Left ventricle myocardium superior (tissue), 1 donor: ENCODE results near the gene CNNM3. TPM values are rescaled to one million over a fixed set of nuclear protein-coding genes. Genes with fewer than 3 reads are reported as not detected.

ENCODE experiments used
- ATAC-seq: fragments of 200-7000 bp; cut with Tn5 transposase; one replicate; pipeline ENCODE4 v1.9.1; 2020; ENCODE audit warnings: mild to moderate bottlenecking, moderate library complexity
- DNase-seq: peaks from one replicate; pipeline ENCODE4 v3.0.0-alpha.2; 2020
- intact Hi-C: fragments of 100-400 bp; cut with micrococcal nuclease; formaldehyde crosslinking; loops from one replicate; pipeline ENCODE4 v1.11.0; 2022
- total RNA-seq: library from RNA; stranded (reverse); fragmentation: NEBNext Ultra II Directional; extraction: Animal tissue kit (Norgen Biotek cat#: 25700); gene quantifications from one replicate; pipeline ENCODE4 v1.2.1, GENCODE V29; 2021
- donor health status: DM: no; HTN: yes; CAD: no; lungs with severe emphysema.

CNNM3 gene
- total RNA-seq, 1 donor from 2014 or later: 16.8 TPM

DNA sequence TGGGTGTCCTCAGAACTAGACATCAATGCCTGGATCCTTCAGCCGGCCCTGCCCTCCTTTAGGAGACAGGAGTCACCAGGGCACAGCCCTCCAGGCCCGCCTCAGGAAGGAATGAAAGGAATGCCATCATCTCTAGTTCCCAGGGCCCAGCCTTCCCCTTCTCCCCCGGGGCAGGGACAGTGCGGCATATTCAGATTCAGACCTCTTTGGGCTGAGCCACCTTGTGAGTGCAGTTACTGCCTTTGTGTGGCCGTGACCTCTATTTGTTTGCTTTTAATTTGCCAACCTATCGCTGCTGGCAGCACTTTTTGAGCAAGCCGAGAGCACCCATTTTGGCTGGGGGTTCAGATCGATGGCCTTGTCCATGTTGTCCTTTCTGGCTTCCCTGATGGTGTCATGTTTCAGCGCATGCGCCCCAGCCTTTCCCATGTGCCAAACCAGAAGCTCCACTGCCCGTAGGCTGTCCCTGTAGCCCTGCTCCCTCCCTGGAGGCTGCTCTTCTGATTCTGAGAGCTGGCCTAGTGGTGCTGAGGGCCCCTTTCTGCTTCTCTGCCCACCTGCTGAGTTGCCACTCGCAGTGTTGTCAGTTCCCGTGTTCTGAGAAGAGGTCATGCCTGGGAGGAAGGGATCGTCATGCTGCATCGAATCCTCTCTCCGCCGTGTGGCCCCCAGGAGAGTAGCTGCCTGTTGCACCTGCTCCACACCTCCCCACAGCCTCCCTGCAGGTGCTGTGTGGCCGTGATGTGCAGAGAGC lies 16.9 kb downstream of the CNNM3 start:
- ATAC-seq: peak; percentile 84
- peak; percentile 81 for DNase-seq

GRCh38 chr2:96835830-96836229 lies 19.8 kb downstream of the CNNM3 start:
- intact Hi-C loops: no loop called here
- ATAC-seq (no peak), DNase-seq (no peak)

More for the DNA sequence above, 16.9 kb downstream of the CNNM3 start:
- intact Hi-C loops: no loop called here

- no peak for ATAC-seq
- no peak for DNase-seq
- intact Hi-C loops: no loop called here
Measured at GRCh38 chr2:96837575-96837974, 21.5 kb downstream of the CNNM3 start.

GRCh38 chr2:96838345-96839292 lies 22.6 kb downstream of the CNNM3 start:
- ATAC-seq: no peak
- intact Hi-C loops: no loop called here
- DNase-seq: no peak

- intact Hi-C loops: no loop called here
- ATAC-seq (no peak), DNase-seq (peak; percentile 74)
Measured at GRCh38 chr2:96839293-96839874, 23.3 kb downstream of the CNNM3 start.

GRCh38 chr2:96839875-96840850 lies 24.1 kb downstream of the CNNM3 start:
- no peak for DNase-seq
- no peak for ATAC-seq
- intact Hi-C loops: no loop called here

DNA sequence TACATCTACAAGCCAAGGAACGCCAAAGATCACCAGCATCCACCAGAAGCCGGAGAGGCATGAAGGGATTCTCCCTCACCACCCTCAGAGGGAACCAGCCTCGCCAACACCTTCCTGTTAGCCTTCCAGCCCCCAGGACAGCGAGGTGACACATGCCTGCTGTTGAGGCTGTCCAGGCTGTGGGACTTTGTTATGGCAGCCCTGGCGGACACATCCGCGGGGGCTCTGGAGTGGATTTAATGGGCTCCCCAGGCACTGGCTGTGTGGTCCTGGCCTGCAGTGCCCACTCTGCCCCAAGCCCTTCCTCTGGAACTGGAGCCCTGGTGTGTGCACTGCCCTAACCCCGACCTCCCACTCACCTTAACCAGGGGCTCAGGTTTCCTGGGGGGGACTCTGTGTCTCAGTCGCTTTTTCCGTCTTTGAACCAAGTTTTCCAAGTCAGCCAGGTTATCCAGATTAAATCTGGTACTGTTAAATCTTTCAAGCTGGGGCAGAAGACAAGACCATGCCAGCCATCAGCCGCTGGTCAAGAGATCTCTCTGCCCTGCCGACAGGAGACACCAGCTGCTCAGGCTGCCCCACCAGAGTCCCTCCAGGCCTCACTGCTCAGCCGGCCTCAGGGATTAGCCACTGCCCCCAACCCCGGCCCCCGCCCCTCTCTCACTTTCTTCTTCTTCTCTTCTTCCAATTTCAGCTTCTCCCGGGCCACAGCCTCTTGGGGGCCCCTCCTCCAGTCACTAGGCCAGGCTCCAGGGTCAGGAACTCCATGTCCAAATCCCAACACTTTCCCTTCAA lies 25.8 kb downstream of the CNNM3 start:
- peak; percentile 25 for ATAC-seq
- DNase-seq: no peak

DNA sequence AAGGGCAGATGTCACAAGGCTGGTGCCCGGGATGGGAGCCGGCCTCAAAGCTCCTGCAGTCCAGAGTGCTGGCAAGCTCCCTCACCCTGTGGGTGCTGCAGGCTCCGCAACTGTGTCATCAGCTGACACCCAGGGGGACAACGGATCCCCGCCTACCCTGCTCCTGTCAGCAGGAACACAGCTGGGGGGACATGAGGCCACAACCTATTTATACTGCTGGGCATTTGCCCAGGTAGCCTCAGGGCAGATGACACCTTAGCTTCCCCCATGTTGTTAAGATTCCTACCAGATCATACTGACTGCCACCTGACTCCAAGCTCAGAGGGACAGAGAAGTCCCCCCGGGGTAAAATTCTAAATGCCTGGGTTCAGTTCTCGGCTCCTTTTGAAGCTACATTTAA lies 26.5 kb downstream of the CNNM3 start:
- DNase-seq (peak; percentile 83), ATAC-seq (peak; percentile 88)
- intact Hi-C loops: no loop called here

More for the DNA sequence above, 25.8 kb downstream of the CNNM3 start:
- intact Hi-C loops: no loop called here

- peak; percentile 67 for ATAC-seq
- no peak for DNase-seq
- intact Hi-C loops: no loop called here
Measured at GRCh38 chr2:96843538-96844268, 27.6 kb downstream of the CNNM3 start, which contains the start of gene ANKRD23. TSS of gene ANKRD23 (minus strand) at chr2:96844021. CDS start at chr2:96843992, 29 bp downstream.

DNA sequence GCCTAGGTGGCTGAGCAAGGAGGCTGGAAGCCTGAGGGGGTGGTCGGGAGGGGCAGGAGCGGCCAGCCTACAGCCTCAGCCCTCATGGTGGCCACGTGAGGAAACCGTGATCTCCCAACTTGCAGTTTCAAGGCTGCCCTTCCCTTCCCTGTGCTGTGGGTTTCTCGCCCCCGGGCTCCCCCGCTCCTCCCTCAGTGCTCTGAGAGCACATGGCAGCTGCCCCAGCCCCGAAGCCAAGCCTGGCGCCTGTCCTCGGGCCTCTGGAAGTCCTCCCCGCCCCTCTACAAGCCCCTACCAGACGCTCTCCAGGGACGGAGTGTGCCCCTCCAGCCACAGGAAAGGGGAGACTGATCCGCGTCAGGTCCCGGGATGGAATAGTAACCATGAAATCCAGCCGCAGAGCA lies 28.3 kb downstream of the CNNM3 start:
- DNase-seq (no peak), ATAC-seq (no peak)
- intact Hi-C loops: no loop called here

DNA sequence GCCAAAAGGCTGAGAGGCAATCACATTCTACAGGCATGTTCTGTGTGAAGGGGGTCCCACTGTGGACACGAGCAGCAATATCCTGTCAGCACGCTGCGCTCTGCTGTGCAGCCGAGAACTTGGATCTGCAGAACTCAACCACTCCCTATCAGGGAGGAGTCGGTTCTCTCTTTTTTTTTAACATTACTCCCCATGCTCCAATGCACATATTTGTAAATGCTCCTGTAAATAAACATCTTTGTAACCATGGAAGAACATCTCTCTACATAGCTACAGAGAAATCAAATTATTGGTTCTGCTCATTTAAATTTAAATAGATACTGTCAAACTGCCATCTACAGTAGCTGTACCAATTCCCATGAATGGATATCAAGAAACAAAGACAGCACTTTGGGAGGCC lies 30.8 kb downstream of the CNNM3 start:
- intact Hi-C loops: no loop called here
- ATAC-seq (no peak), DNase-seq (no peak)

DNA sequence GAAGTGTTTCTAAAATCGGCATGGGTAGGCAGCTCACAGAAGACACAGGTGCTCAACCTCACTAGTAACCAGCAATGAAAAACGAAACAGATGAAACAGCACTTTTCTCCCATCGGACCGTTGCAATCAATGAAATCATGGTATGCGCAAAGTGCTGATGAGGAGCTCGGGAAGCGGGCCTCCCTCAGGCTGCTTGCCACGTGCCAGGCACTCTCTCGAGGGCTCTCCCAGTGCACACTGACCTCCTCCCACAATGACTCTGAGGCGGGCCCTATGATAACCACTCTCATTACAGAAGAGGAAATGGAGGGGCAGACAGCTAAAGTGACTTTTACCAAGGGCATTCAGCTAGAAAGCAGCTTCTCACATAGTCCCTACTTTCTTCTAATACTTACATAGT lies 31.5 kb downstream of the CNNM3 start:
- no peak for DNase-seq
- intact Hi-C loops: no loop called here
- no peak for ATAC-seq

GRCh38 chr2:96848264-96848663 lies 32.2 kb downstream of the CNNM3 start:
- intact Hi-C loops: no loop called here
- ATAC-seq (peak; percentile 11), DNase-seq (no peak)

GRCh38 chr2:96852667-96853066 lies 36.6 kb downstream of the CNNM3 start:
- DNase-seq (no peak), ATAC-seq (no peak)
- intact Hi-C loops: no loop called here

- no peak for ATAC-seq
- no peak for DNase-seq
- intact Hi-C loops: no loop called here
Measured at GRCh38 chr2:96853321-96853720, 37.3 kb downstream of the CNNM3 start.

DNA sequence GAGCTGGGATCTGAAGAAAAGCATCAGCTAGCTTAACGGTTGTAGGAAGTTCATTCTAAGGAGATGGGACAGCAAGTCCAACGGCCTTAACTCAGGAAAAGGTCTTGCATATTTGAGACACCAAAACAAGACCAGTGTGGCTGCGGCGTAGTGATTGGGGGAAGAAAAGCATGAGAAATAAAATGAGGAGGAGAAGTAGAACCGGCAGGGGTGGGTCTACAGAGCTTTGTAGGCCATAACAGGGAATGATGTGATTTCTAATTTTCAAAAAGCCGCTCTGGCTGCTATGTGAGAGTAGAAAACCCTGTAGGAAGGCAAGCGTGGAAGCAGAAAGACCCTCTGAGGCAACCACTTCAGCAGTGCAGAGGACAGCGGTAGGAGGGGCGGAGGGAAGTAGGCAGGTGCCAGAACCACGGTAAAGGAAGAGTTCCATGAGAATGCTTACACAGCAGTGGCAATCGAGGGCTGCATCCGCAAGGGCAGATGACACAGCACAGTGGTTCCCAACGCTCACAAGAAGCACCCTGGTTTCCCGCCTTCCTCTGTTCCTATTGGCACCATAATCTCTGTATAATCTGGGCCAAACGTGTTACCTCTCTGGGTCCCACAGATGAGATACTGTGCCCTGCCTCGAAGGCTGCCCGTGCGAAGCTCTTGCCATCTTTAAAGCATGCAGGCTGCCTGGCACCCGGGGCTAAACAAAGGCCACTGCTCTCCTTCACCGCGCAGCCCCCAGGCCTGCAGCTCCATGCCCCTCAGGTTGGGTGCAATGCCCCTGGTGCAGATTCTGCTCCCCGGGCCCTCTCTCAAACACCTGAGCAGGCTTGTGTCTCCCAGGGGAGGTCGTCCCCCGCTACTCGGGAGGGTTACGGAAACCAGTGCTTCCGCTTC lies 41.0 kb downstream of the CNNM3 start:
- DNase-seq (no peak), ATAC-seq (peak; percentile 1)
- intact Hi-C loops: loop anchor here (5.0 kb wide), 1 partner anchor 95 kb away; no protein-coding TSS in a partner anchor
